ENCODE results near the gene KIF26B.

The KIF26B gene

GRCh38 chr1:245209658-245210435, 55.1 kb downstream of the KIF26B start:
- H3K4me3 ChIP-seq (ENCODE audit: control insufficient read depth, low read depth, low read length): no peak overlapping the region
- no peak for DNase-seq (ENCODE audit: low read depth)
- no peak for TF ChIP-seq CTCF (IDR thresholded peaks at IDR 0.05; ENCODE audit: control insufficient read depth, insufficient read depth, low read depth, low read length, missing control alignments)

GRCh38 chr1:245211035-245211749, 56.4 kb downstream of the KIF26B start:
- no peak for DNase-seq (ENCODE audit: low read depth)
- H3K4me3 ChIP-seq (ENCODE audit: control insufficient read depth, low read depth, low read length): no peak overlapping the region
- TF ChIP-seq CTCF (IDR thresholded peaks at IDR 0.05; ENCODE audit: control insufficient read depth, insufficient read depth, low read depth, low read length, missing control alignments): no peak

- no peak overlapping the region for H3K4me3 ChIP-seq (ENCODE audit: control insufficient read depth, low read depth, low read length)
- no peak for TF ChIP-seq CTCF (IDR thresholded peaks at IDR 0.05; ENCODE audit: control insufficient read depth, insufficient read depth, low read depth, low read length, missing control alignments)
- no peak for DNase-seq (ENCODE audit: low read depth)
These were observed 57.0 kb downstream of the KIF26B start for GRCh38 chr1:245211761-245212160.

- H3K4me3 ChIP-seq (ENCODE audit: control insufficient read depth, low read depth, low read length): no peak overlapping the region
- DNase-seq (ENCODE audit: low read depth): no peak
These were observed 57.5 kb downstream of the KIF26B start for GRCh38 chr1:245212221-245212710.

GRCh38 chr1:245213066-245213831, 58.5 kb downstream of the KIF26B start:
- no peak overlapping the region for H3K4me3 ChIP-seq (ENCODE audit: control insufficient read depth, low read depth, low read length)
- no peak for TF ChIP-seq CTCF (IDR thresholded peaks at IDR 0.05; ENCODE audit: control insufficient read depth, insufficient read depth, low read depth, low read length, missing control alignments)
- DNase-seq (ENCODE audit: low read depth): no peak

More at GRCh38 chr1:245212221-245212710, 57.5 kb downstream of the KIF26B start:
- no peak for TF ChIP-seq CTCF (IDR thresholded peaks at IDR 0.05; ENCODE audit: control insufficient read depth, insufficient read depth, low read depth, low read length, missing control alignments)

- no peak overlapping the region for H3K4me3 ChIP-seq (ENCODE audit: control insufficient read depth, low read depth, low read length)
- no peak for DNase-seq (ENCODE audit: low read depth)
These were observed 60.3 kb downstream of the KIF26B start for GRCh38 chr1:245215071-245215470.

More at GRCh38 chr1:245215071-245215470, 60.3 kb downstream of the KIF26B start:
- no peak for TF ChIP-seq CTCF (IDR thresholded peaks at IDR 0.05; ENCODE audit: control insufficient read depth, insufficient read depth, low read depth, low read length, missing control alignments)

Data from AG09309 (cell line).